Thyroid gland (tissue), 4 donors: ENCODE results near the gene INPP5D. TPM values are rescaled to one million over a fixed set of nuclear protein-coding genes. Genes with fewer than 3 reads are reported as not detected.

Source experiments
- DNase-seq, 2 donors: peaks; one replicate each; pipeline ENCODE4 v3.0.0-alpha.2; 2019
- H3K27ac ChIP-seq, 3 donors: fragments of 200-600 bp; sonication (generic); 1 replicate in 2 of 3; 2 replicates in 1 of 3; pipeline ENCODE4 v1.5.1; 2016 to 2019; ENCODE audit warnings: mild to moderate bottlenecking in 1 of 3, moderate library complexity in 1 of 3
- H3K27me3 ChIP-seq: fragments of 200-600 bp; sonication (generic); one replicate; pipeline ENCODE4 v1.5.1; 2019
- H3K36me3 ChIP-seq, 2 donors: fragments of 200-600 bp; sonication (generic); one replicate each; pipeline ENCODE4 v1.5.1; 2016 to 2019
- H3K4me1 ChIP-seq, 2 donors: fragments of 200-600 bp; sonication (generic); one replicate each; pipeline ENCODE4 v1.5.1; 2017 to 2019
- H3K4me3 ChIP-seq, 3 donors: fragments of 200-600 bp; sonication (generic); replicated peaks in 1 of 3; 1 replicate in 2 of 3; 2 replicates in 1 of 3; pipeline ENCODE4 v1.5.1; 2016; ENCODE audit warnings: mild to moderate bottlenecking in 1 of 3
- H3K9me3 ChIP-seq: fragments of 200-600 bp; sonication (generic); one replicate; pipeline ENCODE4 v1.5.1; 2017
- POLR2A ChIP-seq, 2 donors: fragments of 450-650 bp; IDR thresholded peaks; one replicate each; pipeline ENCODE4 v1.6.1; 2017; ENCODE audit warnings: antibody characterized with exemption in 2 of 2, mild to moderate bottlenecking in 2 of 2, moderate library complexity in 1 of 2
- WGBS, 2 donors: methylation state at CpG; one replicate each; pipeline ENCODE4 v1.1.5; 2017; 5-methylcytosine and 5-hydroxymethylcytosine counted together
- intact Hi-C: fragments of 100-400 bp; cut with DNase I; formaldehyde crosslinking; loops from one replicate; pipeline ENCODE4 v1.15.1; 2023
- total RNA-seq, 4 donors: library from RNA; depleted of rRNA; stranded (reverse); fragments of >200 nt; gene quantifications; one replicate each; pipeline ENCODE4 v1.2.3, GENCODE V29; 2016
- TF ChIP-seq, protein P1 (sequence below), 6 experiments: fragments of 200-600 bp in 3 of 6; fragments of 450-650 bp in 3 of 6; sonication (generic) in 3 of 6; IDR thresholded peaks; one replicate each; pipeline ENCODE4 v1.5.1; 2016 to 2019; ENCODE audit warnings: antibody characterized with exemption in 6 of 6, mild to moderate bottlenecking in 2 of 6, inconsistent platforms in 1 of 6, moderate library complexity in 1 of 6

The INPP5D gene
- total RNA-seq, 4 donors from 2014 or later = 7.1 to 13.4 (median 10.5) TPM

DNA sequence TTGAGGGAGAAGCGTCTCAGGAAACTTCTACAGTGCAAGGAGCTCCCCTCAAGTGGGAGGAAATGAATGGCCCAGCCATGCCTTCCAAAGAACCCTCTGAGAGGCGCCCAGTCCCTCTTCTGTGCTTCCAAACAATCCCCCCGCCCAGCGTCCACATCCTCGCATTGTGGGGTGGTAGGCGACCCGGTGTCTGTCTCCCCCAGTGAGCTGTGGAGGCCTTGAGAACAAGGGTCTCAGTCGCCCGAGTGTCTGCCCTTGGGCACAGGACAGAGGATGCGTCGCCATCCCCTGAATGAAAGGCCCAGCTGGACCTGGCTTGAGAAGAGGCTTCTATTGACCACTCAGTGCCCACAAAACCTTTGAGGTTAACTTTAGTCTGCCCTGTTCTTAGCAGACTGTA lies 29.7 kb downstream of the INPP5D start:
- no peak for DNase-seq
- no peaks in the 10 kb centered on the region for H3K27me3 ChIP-seq
- no peaks in the 10 kb centered on the region for H3K9me3 ChIP-seq
- 97 to 98% methylated on average over 7 to 11 of the region's 11 CpGs for WGBS, 2 donors
- no peaks in the 10 kb centered on the region for H3K4me1 ChIP-seq
- no peak overlapping the region for H3K4me3 ChIP-seq
- no peaks in the 10 kb centered on the region for H3K36me3 ChIP-seq
- no peak for TF ChIP-seq POLR2A (IDR thresholded peaks at IDR 0.05)
- TF ChIP-seq, protein P1, sequence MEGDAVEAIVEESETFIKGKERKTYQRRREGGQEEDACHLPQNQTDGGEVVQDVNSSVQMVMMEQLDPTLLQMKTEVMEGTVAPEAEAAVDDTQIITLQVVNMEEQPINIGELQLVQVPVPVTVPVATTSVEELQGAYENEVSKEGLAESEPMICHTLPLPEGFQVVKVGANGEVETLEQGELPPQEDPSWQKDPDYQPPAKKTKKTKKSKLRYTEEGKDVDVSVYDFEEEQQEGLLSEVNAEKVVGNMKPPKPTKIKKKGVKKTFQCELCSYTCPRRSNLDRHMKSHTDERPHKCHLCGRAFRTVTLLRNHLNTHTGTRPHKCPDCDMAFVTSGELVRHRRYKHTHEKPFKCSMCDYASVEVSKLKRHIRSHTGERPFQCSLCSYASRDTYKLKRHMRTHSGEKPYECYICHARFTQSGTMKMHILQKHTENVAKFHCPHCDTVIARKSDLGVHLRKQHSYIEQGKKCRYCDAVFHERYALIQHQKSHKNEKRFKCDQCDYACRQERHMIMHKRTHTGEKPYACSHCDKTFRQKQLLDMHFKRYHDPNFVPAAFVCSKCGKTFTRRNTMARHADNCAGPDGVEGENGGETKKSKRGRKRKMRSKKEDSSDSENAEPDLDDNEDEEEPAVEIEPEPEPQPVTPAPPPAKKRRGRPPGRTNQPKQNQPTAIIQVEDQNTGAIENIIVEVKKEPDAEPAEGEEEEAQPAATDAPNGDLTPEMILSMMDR (IDR thresholded peaks at IDR 0.05) = no peak
- H3K27ac ChIP-seq = no peak overlapping the region
- intact Hi-C loops = no loop called here

DNA sequence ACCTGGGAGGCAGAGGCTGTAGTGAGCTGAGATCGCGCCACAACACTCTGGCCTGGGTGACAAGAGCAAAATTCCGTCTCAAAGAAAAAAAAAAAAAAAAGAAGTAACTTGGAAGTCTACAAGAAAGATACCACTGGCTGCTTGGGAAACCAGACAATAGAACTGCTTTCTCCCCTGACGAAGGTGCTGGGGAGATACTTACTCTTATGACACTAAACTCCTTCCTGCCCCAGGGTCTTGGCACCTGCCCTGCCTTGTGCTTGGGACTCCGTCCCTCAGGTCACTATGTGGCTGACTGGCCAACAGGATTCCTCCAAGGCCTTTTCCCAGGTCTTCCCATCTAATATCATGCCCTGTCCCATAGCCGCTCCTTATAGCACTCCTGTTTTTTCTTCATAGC lies 30.7 kb downstream of the INPP5D start:
- H3K36me3 ChIP-seq = no peaks in the 10 kb centered on the region
- no peaks in the 10 kb centered on the region for H3K9me3 ChIP-seq
- WGBS, 2 donors = 93 to 96% methylated on average over 6 of the region's 6 CpGs
- no peak for DNase-seq
- H3K27ac ChIP-seq = no peak overlapping the region
- no peak overlapping the region for H3K4me3 ChIP-seq
- no peaks in the 10 kb centered on the region for H3K4me1 ChIP-seq
- H3K27me3 ChIP-seq = no peaks in the 10 kb centered on the region
- intact Hi-C loops = no loop called here
- no peak for TF ChIP-seq POLR2A (IDR thresholded peaks at IDR 0.05)
- TF ChIP-seq, protein P1 (IDR thresholded peaks at IDR 0.05) = no peak

DNA sequence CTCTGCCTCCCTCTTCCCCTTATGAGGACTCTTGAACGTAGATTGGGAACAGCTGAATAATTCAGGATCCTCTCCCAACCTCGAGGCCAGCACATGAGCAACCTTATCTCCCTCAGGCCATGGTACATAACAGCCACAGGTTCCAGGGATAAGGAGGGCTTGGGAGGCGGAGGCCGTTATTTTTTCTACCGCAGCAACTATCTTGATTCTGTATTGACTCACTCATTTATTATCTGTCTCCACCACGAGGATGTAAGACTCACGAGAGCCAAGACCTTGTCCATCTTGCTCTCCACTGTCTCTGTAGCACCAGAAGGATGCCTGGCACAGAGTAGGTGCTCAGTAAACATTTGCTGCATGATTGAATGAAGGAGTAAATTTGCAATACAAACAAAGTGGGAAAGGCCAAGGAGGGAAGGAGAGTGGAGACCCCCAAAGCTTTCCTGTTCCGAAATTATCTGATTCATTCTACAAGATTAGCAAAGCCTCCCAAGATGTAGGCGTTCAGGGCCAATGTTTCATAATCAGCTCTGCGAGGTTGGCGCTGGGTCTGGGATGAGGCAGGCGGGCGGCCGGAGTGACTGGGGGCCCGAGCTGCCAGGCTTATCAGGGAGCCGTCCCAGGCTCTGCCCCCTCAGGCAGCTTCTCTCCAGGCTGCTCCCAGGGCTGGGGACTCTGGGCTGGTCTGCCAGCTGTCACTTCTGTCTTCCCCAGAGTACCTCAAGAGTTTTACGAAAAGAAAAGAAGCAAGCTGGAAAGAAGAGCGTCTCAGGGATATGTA lies 31.6 kb downstream of the INPP5D start:
- DNase-seq = no peak

DNA sequence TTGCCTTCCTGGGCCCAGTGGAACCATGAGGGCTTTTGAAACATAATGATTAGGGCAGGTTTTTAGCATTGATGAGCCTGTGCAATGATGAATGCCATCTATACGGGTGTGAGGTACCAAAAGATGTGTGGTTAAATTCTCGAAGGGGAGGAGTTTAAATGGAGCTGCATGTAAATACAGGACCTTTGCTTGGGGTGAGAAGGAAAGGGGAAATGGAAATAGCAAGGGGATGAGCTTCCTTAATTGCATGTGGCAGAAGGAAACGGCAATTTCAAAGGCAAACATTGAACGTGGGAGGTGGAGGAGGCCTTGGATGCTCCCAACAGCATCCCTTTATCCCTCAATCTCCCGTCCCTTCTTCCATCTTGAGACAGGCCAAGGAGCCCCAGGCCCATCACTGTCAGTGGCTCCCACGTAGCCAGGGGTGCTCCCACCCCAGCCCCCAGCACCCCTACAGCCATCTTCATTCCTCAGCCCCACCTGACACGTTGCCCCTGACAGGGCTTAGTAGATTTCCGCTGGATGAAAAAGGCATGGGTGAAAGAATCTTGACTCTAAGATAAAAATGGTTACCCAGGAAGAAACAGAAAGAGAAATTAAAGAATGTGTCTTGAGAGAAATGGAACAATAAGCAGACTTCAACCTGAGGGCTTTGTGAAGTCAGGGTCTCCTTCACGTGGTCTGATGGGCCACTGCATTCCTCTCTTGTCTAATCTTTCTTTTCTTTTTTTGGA lies 32.5 kb downstream of the INPP5D start:
- H3K27ac ChIP-seq = no peak overlapping the region
- intact Hi-C loops = no loop called here
- TF ChIP-seq, protein P1 (IDR thresholded peaks at IDR 0.05) = no peak
- TF ChIP-seq POLR2A (IDR thresholded peaks at IDR 0.05) = no peak

More for the DNA sequence above, 31.6 kb downstream of the INPP5D start:
- Histone ChIP-seq H3K9me3 (no peaks in the 10 kb centered on the region), H3K27me3 (no peaks in the 10 kb centered on the region), H3K4me1 (no peaks in the 10 kb centered on the region), H3K36me3 (no peaks in the 10 kb centered on the region), H3K4me3 (no peak overlapping the region), H3K27ac (no peak overlapping the region)
- WGBS, 2 donors = 86 to 90% methylated on average over 18 of the region's 18 CpGs
- TF ChIP-seq POLR2A (IDR thresholded peaks at IDR 0.05) = no peak
- TF ChIP-seq, protein P1 (IDR thresholded peaks at IDR 0.05) = no peak
- intact Hi-C loops = no loop called here

DNA sequence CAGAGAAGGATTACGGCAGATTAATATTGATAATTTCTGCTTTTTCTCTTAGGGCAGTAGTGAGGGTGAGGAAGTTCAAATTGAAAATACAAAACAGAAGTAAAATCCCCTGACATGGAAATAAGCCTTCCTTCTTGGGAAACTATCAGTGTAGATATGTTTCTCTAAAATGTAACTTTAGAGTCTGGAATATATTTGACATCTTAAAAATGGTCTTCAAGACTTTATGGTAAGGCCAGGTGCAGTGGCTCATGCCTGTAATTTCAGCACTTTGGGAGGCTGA lies 33.0 kb downstream of the INPP5D start:
- Histone ChIP-seq H3K4me1 (no peaks in the 10 kb centered on the region), H3K9me3 (no peaks in the 10 kb centered on the region), H3K36me3 (no peaks in the 10 kb centered on the region), H3K4me3 (no peak overlapping the region), H3K27ac (no peak overlapping the region), H3K27me3 (no peaks in the 10 kb centered on the region)
- WGBS, 2 donors = 83 to 88% methylated on average over 1 of the region's 1 CpG
- intact Hi-C loops = no loop called here
- no peak for TF ChIP-seq POLR2A (IDR thresholded peaks at IDR 0.05)
- TF ChIP-seq, protein P1 (IDR thresholded peaks at IDR 0.05) = no peak
- no peak for DNase-seq

More for the DNA sequence above, 32.5 kb downstream of the INPP5D start:
- 71 to 75% methylated on average over 9 of the region's 9 CpGs for WGBS, 2 donors
- Histone ChIP-seq H3K27me3 (no peaks in the 10 kb centered on the region), H3K36me3 (no peaks in the 10 kb centered on the region), H3K4me3 (no peak overlapping the region), H3K4me1 (no peaks in the 10 kb centered on the region), H3K9me3 (no peaks in the 10 kb centered on the region)
- no peak for DNase-seq
